ENCODE results near the gene IL17F.
"Not testable (repeated sequence)": the region's sequence is repeated elsewhere in the genome, so short reads cannot be mapped to it uniquely, and the experiment has no call there.

IL17F gene

GRCh38 chr6:52209770-52210169 lies 34.5 kb downstream of the IL17F start:
- no peaks in the 10 kb centered on the region for H3K27me3 ChIP-seq (ENCODE audit: control insufficient read depth, insufficient read depth, low read length)

GRCh38 chr6:52208612-52209011 lies 35.7 kb downstream of the IL17F start:
- Histone ChIP-seq H3K4me1 (ENCODE audit: control insufficient read depth, insufficient read depth, low read length) (no peaks in the 10 kb centered on the region), H3K9me3 (ENCODE audit: control insufficient read depth, insufficient read depth, low read length) (no peaks in the 10 kb centered on the region), H3K27me3 (ENCODE audit: control insufficient read depth, insufficient read depth, low read length) (no peaks in the 10 kb centered on the region), H3K9ac (ENCODE audit: low read depth, low read length) (no peak overlapping the region), H3K4me3 (ENCODE audit: low read depth, low read length) (no peak overlapping the region), H3K36me3 (ENCODE audit: control insufficient read depth, insufficient read depth, low read length) (no peaks in the 10 kb centered on the region)

More at GRCh38 chr6:52209770-52210169, 34.5 kb downstream of the IL17F start:
- Histone ChIP-seq H3K36me3 (ENCODE audit: control insufficient read depth, insufficient read depth, low read length) (no peaks in the 10 kb centered on the region), H3K9ac (ENCODE audit: low read depth, low read length) (no peak overlapping the region), H3K4me3 (ENCODE audit: low read depth, low read length) (no peak overlapping the region), H3K9me3 (ENCODE audit: control insufficient read depth, insufficient read depth, low read length) (no peaks in the 10 kb centered on the region), H3K4me1 (ENCODE audit: control insufficient read depth, insufficient read depth, low read length) (no peaks in the 10 kb centered on the region)

- H3K4me3 ChIP-seq (ENCODE audit: low read depth, low read length) = no peak overlapping the region
- H3K9ac ChIP-seq (ENCODE audit: low read depth, low read length) = no peak overlapping the region
- H3K36me3 ChIP-seq (ENCODE audit: control insufficient read depth, insufficient read depth, low read length) = no peaks in the 10 kb centered on the region
- H3K4me1 ChIP-seq (ENCODE audit: control insufficient read depth, insufficient read depth, low read length) = no peaks in the 10 kb centered on the region
- H3K9me3 ChIP-seq (ENCODE audit: control insufficient read depth, insufficient read depth, low read length) = no peaks in the 10 kb centered on the region
- no peaks in the 10 kb centered on the region for H3K27me3 ChIP-seq (ENCODE audit: control insufficient read depth, insufficient read depth, low read length)
These were observed 37.2 kb downstream of the IL17F start for GRCh38 chr6:52207066-52207465.

- Histone ChIP-seq H3K27me3 (ENCODE audit: control insufficient read depth, insufficient read depth, low read length) (no peaks in the 10 kb centered on the region), H3K4me3 (ENCODE audit: low read depth, low read length) (no peak overlapping the region), H3K9me3 (ENCODE audit: control insufficient read depth, insufficient read depth, low read length) (no peaks in the 10 kb centered on the region), H3K36me3 (ENCODE audit: control insufficient read depth, insufficient read depth, low read length) (no peaks in the 10 kb centered on the region), H3K4me1 (ENCODE audit: control insufficient read depth, insufficient read depth, low read length) (no peaks in the 10 kb centered on the region), H3K9ac (ENCODE audit: low read depth, low read length) (no peak overlapping the region)
These were observed 42.8 kb downstream of the IL17F start for GRCh38 chr6:52201493-52201892.

GRCh38 chr6:52201046-52201445 lies 43.3 kb downstream of the IL17F start:
- Histone ChIP-seq H3K27me3 (ENCODE audit: control insufficient read depth, insufficient read depth, low read length) (no peaks in the 10 kb centered on the region), H3K4me3 (ENCODE audit: low read depth, low read length) (no peak overlapping the region), H3K4me1 (ENCODE audit: control insufficient read depth, insufficient read depth, low read length) (no peaks in the 10 kb centered on the region), H3K9ac (ENCODE audit: low read depth, low read length) (no peak overlapping the region), H3K36me3 (ENCODE audit: control insufficient read depth, insufficient read depth, low read length) (no peaks in the 10 kb centered on the region), H3K9me3 (ENCODE audit: control insufficient read depth, insufficient read depth, low read length) (no peaks in the 10 kb centered on the region)

GRCh38 chr6:52200088-52200487 lies 44.2 kb downstream of the IL17F start:
- H3K4me1 ChIP-seq (ENCODE audit: control insufficient read depth, insufficient read depth, low read length); H3K9me3 ChIP-seq (ENCODE audit: control insufficient read depth, insufficient read depth, low read length); H3K4me3 ChIP-seq (ENCODE audit: low read depth, low read length); H3K9ac ChIP-seq (ENCODE audit: low read depth, low read length); H3K27me3 ChIP-seq (ENCODE audit: control insufficient read depth, insufficient read depth, low read length); H3K36me3 ChIP-seq (ENCODE audit: control insufficient read depth, insufficient read depth, low read length): not testable (repeated sequence)

- Histone ChIP-seq H3K27me3 (ENCODE audit: control insufficient read depth, insufficient read depth, low read length) (no peaks in the 10 kb centered on the region), H3K9ac (ENCODE audit: low read depth, low read length) (no peak overlapping the region), H3K4me3 (ENCODE audit: low read depth, low read length) (no peak overlapping the region), H3K4me1 (ENCODE audit: control insufficient read depth, insufficient read depth, low read length) (no peaks in the 10 kb centered on the region), H3K9me3 (ENCODE audit: control insufficient read depth, insufficient read depth, low read length) (no peaks in the 10 kb centered on the region), H3K36me3 (ENCODE audit: control insufficient read depth, insufficient read depth, low read length) (no peaks in the 10 kb centered on the region)
These were observed 48.4 kb downstream of the IL17F start for GRCh38 chr6:52195886-52196285.

GRCh38 chr6:52191824-52192223 lies 52.5 kb downstream of the IL17F start:
- H3K4me1 ChIP-seq (ENCODE audit: control insufficient read depth, insufficient read depth, low read length) = peaks cover 4% of the 10 kb centered on the region
- H3K4me3 ChIP-seq (ENCODE audit: low read depth, low read length) = no peak overlapping the region
- H3K9me3 ChIP-seq (ENCODE audit: control insufficient read depth, insufficient read depth, low read length) = no peaks in the 10 kb centered on the region
- H3K27me3 ChIP-seq (ENCODE audit: control insufficient read depth, insufficient read depth, low read length) = no peaks in the 10 kb centered on the region
- no peak overlapping the region for H3K9ac ChIP-seq (ENCODE audit: low read depth, low read length)
- no peaks in the 10 kb centered on the region for H3K36me3 ChIP-seq (ENCODE audit: control insufficient read depth, insufficient read depth, low read length)

GRCh38 chr6:52190409-52190808 lies 53.9 kb downstream of the IL17F start:
- Histone ChIP-seq H3K9ac (ENCODE audit: low read depth, low read length) (no peak overlapping the region), H3K36me3 (ENCODE audit: control insufficient read depth, insufficient read depth, low read length) (no peaks in the 10 kb centered on the region), H3K4me3 (ENCODE audit: low read depth, low read length) (no peak overlapping the region), H3K4me1 (ENCODE audit: control insufficient read depth, insufficient read depth, low read length) (peaks cover 4% of the 10 kb centered on the region), H3K27me3 (ENCODE audit: control insufficient read depth, insufficient read depth, low read length) (no peaks in the 10 kb centered on the region), H3K9me3 (ENCODE audit: control insufficient read depth, insufficient read depth, low read length) (peaks cover 4% of the 10 kb centered on the region)

- H3K9me3 ChIP-seq (ENCODE audit: control insufficient read depth, insufficient read depth, low read length) = peaks cover 4% of the 10 kb centered on the region
- no peak overlapping the region for H3K9ac ChIP-seq (ENCODE audit: low read depth, low read length)
- no peaks in the 10 kb centered on the region for H3K36me3 ChIP-seq (ENCODE audit: control insufficient read depth, insufficient read depth, low read length)
- H3K27me3 ChIP-seq (ENCODE audit: control insufficient read depth, insufficient read depth, low read length) = no peaks in the 10 kb centered on the region
- H3K4me3 ChIP-seq (ENCODE audit: low read depth, low read length) = no peak overlapping the region
- H3K4me1 ChIP-seq (ENCODE audit: control insufficient read depth, insufficient read depth, low read length) = peaks cover 4% of the 10 kb centered on the region
These were observed 54.3 kb downstream of the IL17F start for GRCh38 chr6:52189974-52190373.

GRCh38 chr6:52187098-52187497 lies 57.2 kb downstream of the IL17F start:
- Histone ChIP-seq H3K4me3 (ENCODE audit: low read depth, low read length) (no peak overlapping the region), H3K4me1 (ENCODE audit: control insufficient read depth, insufficient read depth, low read length) (peaks cover 6% of the 10 kb centered on the region), H3K9ac (ENCODE audit: low read depth, low read length) (no peak overlapping the region), H3K36me3 (ENCODE audit: control insufficient read depth, insufficient read depth, low read length) (no peaks in the 10 kb centered on the region), H3K27me3 (ENCODE audit: control insufficient read depth, insufficient read depth, low read length) (no peaks in the 10 kb centered on the region), H3K9me3 (ENCODE audit: control insufficient read depth, insufficient read depth, low read length) (peaks cover 4% of the 10 kb centered on the region)

All from iPS-15b (cell line).